GM12878 (cell line): ENCODE measurements around the gene OR2T35. TPM values are rescaled to one million over a fixed set of nuclear protein-coding genes. Genes with fewer than 3 reads are reported as not detected.

Experiments
- ATAC-seq: fragments of 200-7000 bp; cut with Tn5 transposase; 3 replicates; pipeline ENCODE4 v1.9.1; 2020; ENCODE audit warnings: mild to moderate bottlenecking, moderate library complexity
- BruUV-seq: library from RNA; stranded (reverse); fragments of 400-500 nt; replicated peaks from 2 replicates; lab custom pipeline; 2021; lab: Mats Ljungman, UMichigan
- CTCF ChIA-PET: fragments of 300-600 bp; sonication (Branson Sonifier 250); formaldehyde crosslinking; extraction: SDS; loops from one replicate; lab custom pipeline; 2021; ENCODE audit warnings: inconsistent platforms; lab: Yijun Ruan, JAX
- POLR2A ChIA-PET: fragments of 350-600 bp; formaldehyde crosslinking; extraction: SDS; loops from one replicate; lab custom pipeline; 2021; ENCODE audit warnings: inconsistent platforms; lab: Charles Lee
- RAD21 ChIA-PET: fragments of 300-600 bp; sonication (Branson Sonifier 250); formaldehyde crosslinking; loops from one replicate; lab custom pipeline; 2023; ENCODE audit warnings: antibody characterized with exemption; ENCODE audit not compliant: unreplicated experiment; lab: Charles Lee
- SMC1A ChIA-PET: fragments of 300-600 bp; sonication (Branson Sonifier 250); formaldehyde crosslinking; loops from one replicate; lab custom pipeline; 2023; ENCODE audit not compliant: unreplicated experiment, uncharacterized antibody; lab: Charles Lee
- DNase-seq: peaks from one replicate; pipeline ENCODE4 v3.0.0-alpha.2; 2011; ENCODE audit warnings: low read depth, low spot score
- FAIRE-seq: peaks from 3 replicates; lab custom pipeline; 2011; peaks lifted over from hg19 to GRCh38; lab: Jason Lieb, UNC
- H2AFZ ChIP-seq: 2 replicates; pipeline ENCODE4 v1.6.0; 2011; ENCODE audit warnings: low read depth, low read length, control low read depth; ENCODE audit not compliant: control insufficient read depth
- H3K27ac ChIP-seq: 2 replicates; pipeline ENCODE4 v1.5.1; 2011; ENCODE audit warnings: control low read depth; ENCODE audit not compliant: control insufficient read depth, insufficient read depth
- H3K27me3 ChIP-seq, 2 experiments: replicated peaks in 1 of 2; 2 replicates each; pipeline versions ENCODE4 v1.6.0 to v1.6.1; 2011; ENCODE audit warnings: low read length in 1 of 2; ENCODE audit not compliant: control insufficient read depth in 2 of 2, insufficient read depth in 2 of 2
- H3K36me3 ChIP-seq, 2 experiments: 2 replicates each; pipeline ENCODE4 v1.5.1; 2011; ENCODE audit warnings: low read length in 1 of 2; ENCODE audit not compliant: control insufficient read depth in 2 of 2, insufficient read depth in 2 of 2
- H3K4me1 ChIP-seq: 2 replicates; pipeline ENCODE4 v1.6.1; 2011; ENCODE audit warnings: mild to moderate bottlenecking, low read length, moderate library complexity, mixed read lengths; ENCODE audit not compliant: control insufficient read depth, insufficient read depth
- H3K4me2 ChIP-seq: 2 replicates; pipeline ENCODE4 v1.6.0; 2011; ENCODE audit warnings: control low read depth; ENCODE audit not compliant: control insufficient read depth, insufficient read depth
- H3K4me3 ChIP-seq: fragments of 200-600 bp; sonication (generic); 2 replicates; pipeline ENCODE4 v1.5.1; 2016
- H3K79me2 ChIP-seq: 2 replicates; pipeline ENCODE4 v1.6.0; 2011; ENCODE audit warnings: low read length; ENCODE audit not compliant: control insufficient read depth, insufficient read depth
- H3K9ac ChIP-seq: 2 replicates; pipeline ENCODE4 v1.8.0; 2011; ENCODE audit warnings: low read length, control low read depth, mixed read lengths; ENCODE audit not compliant: control insufficient read depth, insufficient read depth
- H3K9me3 ChIP-seq: replicated peaks from 3 replicates; pipeline ENCODE4 v1.5.1; 2011; ENCODE audit warnings: mild to moderate bottlenecking, low read length; ENCODE audit not compliant: control insufficient read depth, insufficient read depth
- H4K20me1 ChIP-seq: 2 replicates; pipeline ENCODE4 v1.6.0; 2011; ENCODE audit not compliant: control insufficient read depth, insufficient read depth
- BCLAF1 ChIP-seq: fragments of 450-650 bp; IDR thresholded peaks from 2 replicates; pipeline ENCODE4 v1.6.1; 2017; ENCODE audit warnings: antibody characterized with exemption, mild to moderate bottlenecking, moderate library complexity
- BRCA1 ChIP-seq: IDR thresholded peaks from 2 replicates; pipeline ENCODE4 v1.6.1; 2011; ENCODE audit warnings: low read depth, low read length, improper control_type of control experiment
- CTCF ChIP-seq, 3 experiments: IDR thresholded peaks in 2 of 3; conservative IDR thresholded peaks in 1 of 3; 2 replicates each; pipeline ENCODE4 v1.5.1; 2011; ENCODE audit warnings: low read depth in 3 of 3, low read length in 3 of 3, mild to moderate bottlenecking in 3 of 3, control low read depth in 2 of 3, moderate library complexity in 2 of 3, inconsistent platforms in 1 of 3, mixed read lengths in 1 of 3; ENCODE audit not compliant: control insufficient read depth in 2 of 3, insufficient read depth in 1 of 3; ENCODE audit errors: extremely low read depth in 1 of 3
- E2F4 ChIP-seq: IDR thresholded peaks from 2 replicates; pipeline ENCODE4 v1.6.1; 2012; ENCODE audit warnings: low read depth, low read length, improper control_type of control experiment
- SMAD5 ChIP-seq: IDR thresholded peaks from 2 replicates; pipeline ENCODE4 v1.6.1; 2016; ENCODE audit warnings: antibody characterized with exemption, low read depth
- STAT3 ChIP-seq: IDR thresholded peaks from 2 replicates; pipeline ENCODE4 v1.6.1; 2011; ENCODE audit warnings: low read depth, low read length, improper control_type of control experiment
- TARDBP ChIP-seq: IDR thresholded peaks from 2 replicates; pipeline ENCODE4 v1.6.1; 2016; ENCODE audit warnings: borderline replicate concordance
- ZNF687 ChIP-seq: fragments of 450-650 bp; IDR thresholded peaks from 2 replicates; pipeline ENCODE4 v1.6.1; 2017; ENCODE audit warnings: mild to moderate bottlenecking, moderate library complexity
- WGBS: methylation state at CpG from one replicate; pipeline ENCODE4 v1.1.6; 2016; ENCODE audit warnings: low lambda C conversion rate; ENCODE audit not compliant: insufficient replicate concordance, insufficient coverage; ENCODE audit errors: missing lambda C conversion rate; 5-methylcytosine and 5-hydroxymethylcytosine counted together
- in situ Hi-C: fragments of 300-500 bp; cut with MboI; formaldehyde crosslinking; loops from 9 replicates; pipeline ENCODE4 v1.14.3; 2018; ENCODE audit warnings: mixed read lengths
- intact Hi-C: fragments of 100-400 bp; cut with micrococcal nuclease; formaldehyde crosslinking; loops from one replicate; pipeline ENCODE4 v1.14.2; 2022; ENCODE audit not compliant: unreplicated experiment
- polyA plus RNA-seq, 11 experiments: library from polyadenylated mRNA; depleted of rRNA in 4 of 11; unstranded in 6 of 11; stranded (reverse) in 5 of 11; fragments of >200 nt; fragmentation: Nextera tagmentation in 4 of 11; fragmentation: Illumina TruSeq in 1 of 11; extraction: Ambion mirVana in 4 of 11; extraction: Trizol in 1 of 11; gene quantifications; 1 replicate in 1 of 11; 2 replicates in 10 of 11; pipeline versions ENCODE4 v1.2.1 to v1.2.3, GENCODE V29; 2011 to 2016; ENCODE audit warnings: inconsistent platforms in 2 of 11, missing spikeins in 2 of 11, low read depth in 1 of 11
- total RNA-seq, 4 experiments: library from RNA; depleted of rRNA in 3 of 4; stranded (reverse); fragments of >200 nt in 3 of 4; fragmentation: Illumina TruSeq in 1 of 4; extraction: Trizol in 1 of 4; gene quantifications; 2 replicates each; pipeline versions ENCODE4 v1.2.1 to v1.2.3, GENCODE V29; 2013 to 2021
- TF ChIP-seq, protein P1 (sequence below): IDR thresholded peaks from 2 replicates; pipeline ENCODE4 v1.6.1; 2012; ENCODE audit warnings: mild to moderate bottlenecking, low read depth, low read length

Gene OR2T35
- total and polyA plus RNA-seq, 10 of the 15 experiments (the other 5 are each of a cell fraction or from before 2014, with no cell fraction given): 0.03 to 0.89 (median 0.38) TPM; not detected in 2

DNA sequence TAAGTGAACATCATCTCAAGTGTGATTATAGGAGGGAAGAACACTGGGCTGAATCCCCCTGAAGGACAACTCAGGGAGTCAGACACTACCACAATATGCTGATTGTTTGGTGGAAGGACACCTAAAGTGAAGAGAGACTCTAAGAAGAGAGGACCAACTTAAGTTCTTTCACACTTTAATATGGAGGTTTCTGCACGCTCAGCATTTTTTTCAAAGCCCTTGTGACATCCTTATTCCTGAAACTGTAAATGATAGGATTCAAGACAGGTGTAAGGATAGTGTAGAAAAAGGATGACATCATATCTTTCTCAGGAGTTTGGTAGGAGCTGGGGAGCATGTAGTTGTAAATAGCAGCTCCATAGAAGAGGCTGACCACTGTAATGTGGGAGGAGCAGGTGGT is 52.4 kb downstream of the OR2T35 start:
- no peaks in the 10 kb centered on the region for H4K20me1 ChIP-seq
- in situ Hi-C loops: no loop called here
- no CpG with 5 or more reads among the region's 1 CpG for WGBS
- no peak overlapping the region for H3K27ac ChIP-seq
- H3K27me3 ChIP-seq: no peaks in the 10 kb centered on the region
- intact Hi-C loops: no loop called here
- no peak overlapping the region for H3K4me3 ChIP-seq
- SMC1A ChIA-PET: no interaction called here
- H3K36me3 ChIP-seq: no peaks in the 10 kb centered on the region
- CTCF ChIA-PET: no interaction called here
- no TSS peak for BruUV-seq
- no peaks in the 10 kb centered on the region for H3K79me2 ChIP-seq
- POLR2A ChIA-PET: no interaction called here
- FAIRE-seq: no peak
- DNase-seq: no peak
- RAD21 ChIA-PET: no interaction called here
- no peaks in the 10 kb centered on the region for H3K4me1 ChIP-seq
- no peak for TF ChIP-seq STAT3
- no peak for TF ChIP-seq BRCA1
- TF ChIP-seq E2F4: no peak
- no peak for TF ChIP-seq SMAD5
- no peak for TF ChIP-seq CTCF (IDR thresholded peaks at IDR 0.05 in 2 of 3, conservative IDR thresholded peaks at IDR 0.05 in 1 of 3; ENCODE audit: control insufficient read depth in 2 of 3, extremely low read depth in 1 of 3, insufficient read depth in 1 of 3, low read depth in 3 of 3, low read length in 3 of 3)
- TF ChIP-seq BCLAF1: no peak
- TF ChIP-seq ZNF687: no peak
- TF ChIP-seq, protein P1, sequence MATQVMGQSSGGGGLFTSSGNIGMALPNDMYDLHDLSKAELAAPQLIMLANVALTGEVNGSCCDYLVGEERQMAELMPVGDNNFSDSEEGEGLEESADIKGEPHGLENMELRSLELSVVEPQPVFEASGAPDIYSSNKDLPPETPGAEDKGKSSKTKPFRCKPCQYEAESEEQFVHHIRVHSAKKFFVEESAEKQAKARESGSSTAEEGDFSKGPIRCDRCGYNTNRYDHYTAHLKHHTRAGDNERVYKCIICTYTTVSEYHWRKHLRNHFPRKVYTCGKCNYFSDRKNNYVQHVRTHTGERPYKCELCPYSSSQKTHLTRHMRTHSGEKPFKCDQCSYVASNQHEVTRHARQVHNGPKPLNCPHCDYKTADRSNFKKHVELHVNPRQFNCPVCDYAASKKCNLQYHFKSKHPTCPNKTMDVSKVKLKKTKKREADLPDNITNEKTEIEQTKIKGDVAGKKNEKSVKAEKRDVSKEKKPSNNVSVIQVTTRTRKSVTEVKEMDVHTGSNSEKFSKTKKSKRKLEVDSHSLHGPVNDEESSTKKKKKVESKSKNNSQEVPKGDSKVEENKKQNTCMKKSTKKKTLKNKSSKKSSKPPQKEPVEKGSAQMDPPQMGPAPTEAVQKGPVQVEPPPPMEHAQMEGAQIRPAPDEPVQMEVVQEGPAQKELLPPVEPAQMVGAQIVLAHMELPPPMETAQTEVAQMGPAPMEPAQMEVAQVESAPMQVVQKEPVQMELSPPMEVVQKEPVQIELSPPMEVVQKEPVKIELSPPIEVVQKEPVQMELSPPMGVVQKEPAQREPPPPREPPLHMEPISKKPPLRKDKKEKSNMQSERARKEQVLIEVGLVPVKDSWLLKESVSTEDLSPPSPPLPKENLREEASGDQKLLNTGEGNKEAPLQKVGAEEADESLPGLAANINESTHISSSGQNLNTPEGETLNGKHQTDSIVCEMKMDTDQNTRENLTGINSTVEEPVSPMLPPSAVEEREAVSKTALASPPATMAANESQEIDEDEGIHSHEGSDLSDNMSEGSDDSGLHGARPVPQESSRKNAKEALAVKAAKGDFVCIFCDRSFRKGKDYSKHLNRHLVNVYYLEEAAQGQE: no peak
- no peak for TF ChIP-seq TARDBP
- no peak overlapping the region for H3K4me2 ChIP-seq
- no peaks in the 10 kb centered on the region for H3K9me3 ChIP-seq
- no peak overlapping the region for H3K9ac ChIP-seq
- no peak for ATAC-seq
- no peak overlapping the region for H2AFZ ChIP-seq
